WTC11 (cell line): ENCODE measurements around the gene ANXA2.

Experiments
- TCF7 ChIP-seq: sonication (generic); formaldehyde crosslinking; IDR thresholded peaks from 2 replicates; pipeline ENCODE4 v1.8.0; 2022; ENCODE audit warnings: mild to moderate bottlenecking, low read depth, missing genetic modification reagents, moderate library complexity
- TF ChIP-seq, protein P1 (sequence below): sonication (generic); formaldehyde crosslinking; IDR thresholded peaks from 2 replicates; pipeline ENCODE4 v1.8.1; 2022; ENCODE audit warnings: missing genetic modification reagents, borderline replicate concordance
- TF ChIP-seq, protein P2 (sequence below): fragments of 200-600 bp; IDR thresholded peaks from 2 replicates; pipeline ENCODE4 v1.8.0; 2022; ENCODE audit warnings: antibody characterized with exemption
- TF ChIP-seq, protein P3 (sequence below): sonication (generic); formaldehyde crosslinking; IDR thresholded peaks from 2 replicates; pipeline ENCODE4 v1.8.1; 2023; ENCODE audit warnings: mild to moderate bottlenecking, missing genetic modification reagents

DNA sequence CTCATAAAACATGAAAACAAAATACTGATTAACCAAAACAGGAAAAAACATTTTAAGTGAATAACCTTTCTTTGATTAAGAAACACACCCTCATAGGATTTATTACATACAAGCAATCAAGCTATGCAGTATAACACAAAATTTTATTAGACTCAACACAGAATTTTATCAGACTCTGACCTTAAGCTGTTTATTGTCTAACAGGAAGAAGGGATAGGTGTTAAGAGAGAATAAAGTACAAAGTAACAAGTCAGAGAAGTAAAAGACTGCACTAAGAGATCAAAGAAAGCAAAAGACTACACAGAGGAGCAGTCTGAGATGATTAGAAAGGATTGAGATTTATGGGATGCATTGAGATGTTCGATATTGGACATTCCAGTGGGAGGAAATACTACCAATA, 43.5 kb upstream of the ANXA2 start:
- TF ChIP-seq, protein P1, sequence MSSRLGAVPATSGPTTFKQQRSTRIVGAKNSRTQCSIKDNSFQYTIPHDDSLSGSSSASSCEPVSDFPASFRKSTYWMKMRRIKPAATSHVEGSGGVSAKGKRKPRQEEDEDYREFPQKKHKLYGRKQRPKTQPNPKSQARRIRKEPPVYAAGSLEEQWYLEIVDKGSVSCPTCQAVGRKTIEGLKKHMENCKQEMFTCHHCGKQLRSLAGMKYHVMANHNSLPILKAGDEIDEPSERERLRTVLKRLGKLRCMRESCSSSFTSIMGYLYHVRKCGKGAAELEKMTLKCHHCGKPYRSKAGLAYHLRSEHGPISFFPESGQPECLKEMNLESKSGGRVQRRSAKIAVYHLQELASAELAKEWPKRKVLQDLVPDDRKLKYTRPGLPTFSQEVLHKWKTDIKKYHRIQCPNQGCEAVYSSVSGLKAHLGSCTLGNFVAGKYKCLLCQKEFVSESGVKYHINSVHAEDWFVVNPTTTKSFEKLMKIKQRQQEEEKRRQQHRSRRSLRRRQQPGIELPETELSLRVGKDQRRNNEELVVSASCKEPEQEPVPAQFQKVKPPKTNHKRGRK (CRISPR knock-in tag): no peak
- TF ChIP-seq, protein P2, sequence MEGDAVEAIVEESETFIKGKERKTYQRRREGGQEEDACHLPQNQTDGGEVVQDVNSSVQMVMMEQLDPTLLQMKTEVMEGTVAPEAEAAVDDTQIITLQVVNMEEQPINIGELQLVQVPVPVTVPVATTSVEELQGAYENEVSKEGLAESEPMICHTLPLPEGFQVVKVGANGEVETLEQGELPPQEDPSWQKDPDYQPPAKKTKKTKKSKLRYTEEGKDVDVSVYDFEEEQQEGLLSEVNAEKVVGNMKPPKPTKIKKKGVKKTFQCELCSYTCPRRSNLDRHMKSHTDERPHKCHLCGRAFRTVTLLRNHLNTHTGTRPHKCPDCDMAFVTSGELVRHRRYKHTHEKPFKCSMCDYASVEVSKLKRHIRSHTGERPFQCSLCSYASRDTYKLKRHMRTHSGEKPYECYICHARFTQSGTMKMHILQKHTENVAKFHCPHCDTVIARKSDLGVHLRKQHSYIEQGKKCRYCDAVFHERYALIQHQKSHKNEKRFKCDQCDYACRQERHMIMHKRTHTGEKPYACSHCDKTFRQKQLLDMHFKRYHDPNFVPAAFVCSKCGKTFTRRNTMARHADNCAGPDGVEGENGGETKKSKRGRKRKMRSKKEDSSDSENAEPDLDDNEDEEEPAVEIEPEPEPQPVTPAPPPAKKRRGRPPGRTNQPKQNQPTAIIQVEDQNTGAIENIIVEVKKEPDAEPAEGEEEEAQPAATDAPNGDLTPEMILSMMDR: no peak
- TF ChIP-seq, protein P3, sequence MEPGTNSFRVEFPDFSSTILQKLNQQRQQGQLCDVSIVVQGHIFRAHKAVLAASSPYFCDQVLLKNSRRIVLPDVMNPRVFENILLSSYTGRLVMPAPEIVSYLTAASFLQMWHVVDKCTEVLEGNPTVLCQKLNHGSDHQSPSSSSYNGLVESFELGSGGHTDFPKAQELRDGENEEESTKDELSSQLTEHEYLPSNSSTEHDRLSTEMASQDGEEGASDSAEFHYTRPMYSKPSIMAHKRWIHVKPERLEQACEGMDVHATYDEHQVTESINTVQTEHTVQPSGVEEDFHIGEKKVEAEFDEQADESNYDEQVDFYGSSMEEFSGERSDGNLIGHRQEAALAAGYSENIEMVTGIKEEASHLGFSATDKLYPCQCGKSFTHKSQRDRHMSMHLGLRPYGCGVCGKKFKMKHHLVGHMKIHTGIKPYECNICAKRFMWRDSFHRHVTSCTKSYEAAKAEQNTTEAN: no peak
- no peak for TF ChIP-seq TCF7
